Endothelial cell of umbilical vein (primary cell): ENCODE measurements around the gene EMP3.

ENCODE experiments used
- CTCF ChIP-seq, 2 donors: IDR thresholded peaks; 1 replicate in 1 of 2; 2 replicates in 1 of 2; pipeline ENCODE4 v1.5.1; 2011; ENCODE audit warnings: low read length in 2 of 2, mild to moderate bottlenecking in 2 of 2, moderate library complexity in 2 of 2, control low read depth in 1 of 2, inconsistent platforms in 1 of 2, low read depth in 1 of 2; ENCODE audit not compliant: insufficient read depth in 1 of 2; ENCODE audit errors: extremely low read depth in 1 of 2
- EZH2 ChIP-seq: IDR thresholded peaks from 2 replicates; pipeline ENCODE4 v1.6.1; 2012; ENCODE audit warnings: borderline replicate concordance, low read depth, mild to moderate bottlenecking, moderate library complexity, low read length, inconsistent platforms; ENCODE audit not compliant: severe bottlenecking
- FOS ChIP-seq: IDR thresholded peaks from 2 replicates; pipeline ENCODE4 v1.6.1; 2011; ENCODE audit warnings: mild to moderate bottlenecking, low read length, moderate library complexity, borderline replicate concordance; ENCODE audit not compliant: insufficient read depth
- JUN ChIP-seq: IDR thresholded peaks from 2 replicates; pipeline ENCODE4 v1.6.1; 2011; ENCODE audit warnings: borderline replicate concordance, low read depth; ENCODE audit not compliant: insufficient read length, insufficient read depth
- MYC ChIP-seq: IDR thresholded peaks from one replicate; pipeline ENCODE4 v1.6.1; 2011; ENCODE audit warnings: mild to moderate bottlenecking, low read depth, low read length
- POLR2A ChIP-seq: IDR thresholded peaks from 2 replicates; pipeline ENCODE4 v1.6.1; 2012; ENCODE audit warnings: low read depth, mild to moderate bottlenecking, control low read depth, low read length
- POLR2AphosphoS5 ChIP-seq: IDR thresholded peaks from 2 replicates; pipeline ENCODE4 v1.6.1; 2012; ENCODE audit warnings: low read depth, mild to moderate bottlenecking, control low read depth, low read length, moderate library complexity; ENCODE audit not compliant: insufficient read depth
- TF ChIP-seq, protein P1 (sequence below): IDR thresholded peaks from 2 replicates; pipeline ENCODE4 v1.6.1; 2011; ENCODE audit not compliant: insufficient read depth, insufficient read length

DNA sequence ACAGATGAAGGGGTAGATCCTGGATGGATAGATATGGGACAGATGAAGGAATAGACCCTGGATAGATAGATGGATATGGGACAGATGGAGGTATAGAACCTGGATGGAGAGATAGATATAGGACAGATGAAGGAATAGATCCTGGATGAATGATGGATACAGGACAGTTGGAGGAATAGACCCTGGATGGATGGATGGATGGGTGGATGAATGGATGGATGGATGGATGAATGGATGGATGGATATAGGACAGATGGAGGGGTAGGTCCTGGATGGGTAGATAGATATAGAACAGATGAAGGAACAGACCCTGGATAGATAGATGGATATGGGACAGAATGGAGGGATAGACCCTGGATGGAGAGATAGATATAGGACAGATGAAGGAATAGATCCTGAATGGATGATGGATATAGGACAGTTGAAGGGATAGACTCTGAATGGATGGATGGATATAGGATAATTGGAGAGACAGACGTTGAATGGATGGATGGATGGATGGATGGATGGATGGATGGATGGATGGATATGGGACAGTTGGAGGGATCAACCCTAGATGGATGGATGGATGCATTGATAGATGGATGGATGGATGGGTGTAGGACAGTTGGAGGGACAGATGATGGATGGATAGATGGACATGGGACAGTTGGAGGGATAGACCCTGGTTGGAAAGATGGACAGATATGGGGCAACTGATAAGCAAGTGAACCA, 23.3 kb upstream of the EMP3 start:
- TF ChIP-seq POLR2A (no peak), CTCF (IDR thresholded peaks at IDR 0.05; ENCODE audit: extremely low read depth in 1 of 2, insufficient read depth in 1 of 2, low read depth in 1 of 2, low read length in 2 of 2) (no peak), EZH2 (no peak), MYC (no peak), POLR2AphosphoS5 (no peak), FOS (no peak), JUN (no peak)
- TF ChIP-seq, protein P1, sequence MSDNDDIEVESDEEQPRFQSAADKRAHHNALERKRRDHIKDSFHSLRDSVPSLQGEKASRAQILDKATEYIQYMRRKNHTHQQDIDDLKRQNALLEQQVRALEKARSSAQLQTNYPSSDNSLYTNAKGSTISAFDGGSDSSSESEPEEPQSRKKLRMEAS, result no peak
